Activated naive CD4-positive, alpha-beta T cell treated with anti-CD3 and anti-CD28 coated beads, Interleukin-2, amount 50 U/mL, for 72 hours (primary cell): Measurements from ENCODE around the gene ADARB2. TPM values are rescaled to one million over a fixed set of nuclear protein-coding genes. Genes with fewer than 3 reads are reported as not detected.
"Not testable (repeated sequence)": the region's sequence is repeated elsewhere in the genome, so short reads cannot be mapped to it uniquely, and the experiment has no call there.

Experiments
- ATAC-seq, 2 donors: fragments of 150-1000 bp; cut with Tn5 transposase; 2 replicates each; pipeline ENCODE4 v1.10.0; 2021; ENCODE audit warnings: mild to moderate bottlenecking in 2 of 2, moderate library complexity in 2 of 2
- DNase-seq, 2 donors: peaks; one replicate each; pipeline ENCODE4 v3.0.0; 2021 to 2022; ENCODE audit warnings: low spot score in 2 of 2
- H3K27ac Mint-ChIP-seq, 2 donors: one replicate each; pipeline ENCODE4 v1.8.0; 2022; ENCODE audit warnings: mild to moderate bottlenecking in 2 of 2, mixed read lengths in 2 of 2
- H3K36me3 Mint-ChIP-seq, 2 donors: one replicate each; pipeline ENCODE4 v1.8.0; 2022; ENCODE audit warnings: mixed read lengths in 2 of 2
- H3K9me3 Mint-ChIP-seq, 2 donors: one replicate each; pipeline ENCODE4 v1.8.0; 2022; ENCODE audit warnings: mixed read lengths in 2 of 2
- total RNA-seq, 2 donors: library from RNA; stranded (reverse); gene quantifications; one replicate each; pipeline ENCODE4 v1.2.3, GENCODE V29; 2022

The ADARB2 gene
- total RNA-seq, 2 donors from 2014 or later, result 0.27 TPM; not detected in 1

DNA sequence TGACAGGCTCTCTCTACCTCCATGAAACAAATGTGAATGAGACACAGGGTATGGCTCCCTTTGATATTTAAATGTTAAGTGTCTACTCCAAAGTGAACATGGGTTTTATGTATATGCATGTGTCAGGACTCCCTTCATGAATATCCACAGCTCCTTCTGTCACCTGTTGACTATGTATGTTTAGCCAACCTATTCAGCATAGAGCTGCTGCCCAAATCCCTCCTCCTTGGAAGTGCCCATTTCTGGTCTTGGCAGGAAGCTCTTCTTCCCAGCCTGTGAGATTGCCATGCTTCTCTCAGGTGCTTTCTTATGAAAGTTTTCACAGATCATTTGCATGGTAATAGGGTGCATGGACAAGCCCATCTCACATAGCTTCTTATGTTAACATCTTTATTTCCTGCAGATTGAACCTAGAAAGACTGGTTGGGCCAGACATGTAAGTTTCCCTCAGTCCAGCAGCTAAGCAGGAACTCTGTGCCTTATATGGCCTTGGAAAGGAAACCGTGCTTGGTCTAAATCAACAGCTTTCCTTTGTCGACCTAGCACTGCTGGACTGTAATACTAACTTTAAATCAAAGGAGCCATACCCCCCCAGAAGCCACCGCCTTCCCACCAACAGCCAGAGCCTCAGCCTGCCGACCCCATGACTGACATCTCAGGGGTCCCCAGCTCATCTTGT, 288.9 kb downstream of the ADARB2 start:
- DNase-seq, result no peak
- H3K36me3 Mint-ChIP-seq, result peaks cover 5 to 14% of the 10 kb centered on the region in 2 donors
- H3K9me3 Mint-ChIP-seq, result peaks cover 6 to 11% of the 10 kb centered on the region in 2 donors

DNA sequence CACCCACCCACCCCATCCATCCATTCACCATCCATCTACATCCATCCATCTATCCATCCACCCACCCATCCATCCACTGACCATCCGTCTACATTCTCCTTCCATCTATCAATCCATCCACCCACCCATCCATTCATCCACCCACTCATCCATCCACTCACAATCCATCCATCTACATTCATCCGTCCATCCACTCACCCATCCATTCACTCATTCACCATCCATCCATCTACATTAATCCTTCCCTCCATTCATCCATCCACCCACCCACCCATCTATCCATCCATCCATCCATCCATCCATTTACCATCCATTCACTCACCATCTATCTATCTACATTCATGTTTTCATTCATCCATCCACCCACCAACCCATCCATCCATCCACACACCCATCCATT, 292.5 kb downstream of the ADARB2 start:
- Mint-ChIP-seq H3K27ac (no peak overlapping the region), H3K9me3 (no peaks in the 10 kb centered on the region), H3K36me3 (no peaks in the 10 kb centered on the region)
- no peak for DNase-seq
- ATAC-seq, result no peak

More for the DNA sequence above, 288.9 kb downstream of the ADARB2 start:
- no peak for ATAC-seq
- no peak overlapping the region for H3K27ac Mint-ChIP-seq

DNA sequence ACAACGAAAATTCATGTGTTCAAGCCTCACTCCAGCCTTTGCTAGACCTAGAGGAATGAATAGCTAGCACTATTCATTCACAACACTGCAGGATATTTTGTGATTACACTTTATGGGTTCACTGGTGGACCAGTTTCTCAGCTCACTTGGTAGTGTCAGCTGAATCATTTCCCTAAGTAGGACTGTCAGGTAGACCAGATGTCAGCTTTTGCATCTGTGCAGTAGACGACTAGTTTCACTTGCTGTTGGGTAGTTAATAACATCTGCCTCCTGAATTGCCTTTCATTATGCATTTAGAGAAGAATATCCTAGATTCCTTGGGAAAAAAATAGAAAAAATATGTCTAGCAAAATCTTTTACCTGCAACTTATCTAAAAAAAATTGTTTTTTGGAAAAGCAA, 296.4 kb downstream of the ADARB2 start:
- Mint-ChIP-seq H3K27ac (no peak overlapping the region), H3K36me3 (no peaks in the 10 kb centered on the region), H3K9me3 (no peaks in the 10 kb centered on the region)
- DNase-seq, result no peak
- no peak for ATAC-seq

DNA sequence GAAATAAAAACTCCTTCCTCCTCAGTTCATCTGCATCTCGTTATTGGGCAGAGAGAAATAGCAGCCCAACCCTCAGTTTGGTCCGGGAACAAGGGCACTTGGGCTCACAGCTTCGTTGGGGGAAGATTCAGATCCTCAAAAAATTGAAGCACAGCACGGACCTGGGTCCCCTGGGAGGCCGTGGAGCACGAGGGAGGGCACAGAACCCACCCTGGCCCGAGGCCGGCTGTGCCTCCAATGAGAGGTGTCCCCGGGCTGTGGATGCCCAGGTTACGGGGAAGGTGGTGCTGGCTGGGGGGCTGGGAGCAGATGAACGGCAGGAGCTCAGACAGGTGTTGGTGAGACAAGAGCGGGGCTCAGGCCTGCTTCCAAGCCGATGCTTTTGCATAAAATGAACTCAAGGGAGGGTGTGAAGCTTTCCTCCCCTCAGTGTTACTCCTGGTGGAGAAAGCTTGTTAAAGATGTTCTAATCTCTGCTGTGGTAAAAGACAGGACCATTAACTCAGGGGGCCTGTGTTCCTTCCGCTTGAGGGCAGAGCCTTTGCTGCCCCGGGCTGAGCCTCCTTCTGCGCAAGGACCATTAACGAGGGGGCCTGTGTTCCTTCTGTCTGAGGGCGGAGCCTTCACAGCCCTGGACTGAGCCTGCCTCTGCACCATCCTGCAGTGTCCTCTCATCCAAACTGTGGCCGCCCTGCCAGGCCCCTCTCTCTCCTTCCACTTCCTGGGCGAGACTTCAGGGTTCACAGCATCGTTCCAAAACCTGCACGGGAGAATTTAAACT, 302.2 kb downstream of the ADARB2 start:
- H3K9me3 Mint-ChIP-seq, result peaks cover under 1 to 2% of the 10 kb centered on the region in 2 donors
- DNase-seq, result no peak
- H3K27ac Mint-ChIP-seq, result no peak overlapping the region
- peaks cover 1 to 3% of the 10 kb centered on the region in 2 donors for H3K36me3 Mint-ChIP-seq
- no peak for ATAC-seq

DNA sequence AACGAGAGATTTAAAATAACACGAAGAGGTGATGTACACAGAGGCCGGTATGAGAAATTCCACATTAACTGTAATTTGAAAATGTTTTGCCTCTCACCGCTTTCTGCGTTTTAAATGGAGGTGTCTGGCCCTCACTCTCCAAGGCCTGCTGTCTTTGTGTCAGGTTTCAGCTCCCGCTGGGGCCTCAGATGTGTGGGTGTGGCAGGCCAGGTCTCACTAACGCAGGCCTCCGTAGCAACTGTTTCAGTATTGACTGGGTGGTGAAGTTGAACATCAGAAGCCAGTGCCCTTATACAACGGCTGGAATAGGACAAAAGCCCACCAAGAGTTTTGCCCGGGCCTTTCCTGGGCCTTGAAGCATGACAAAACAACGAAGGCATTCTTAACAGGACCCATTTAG, 303.1 kb downstream of the ADARB2 start:
- Mint-ChIP-seq H3K36me3 (peaks cover 5 to 7% of the 10 kb centered on the region in 2 donors), H3K27ac (no peak overlapping the region), H3K9me3 (peaks cover 6 to 9% of the 10 kb centered on the region in 2 donors)
- no peak for DNase-seq
- ATAC-seq, result no peak

DNA sequence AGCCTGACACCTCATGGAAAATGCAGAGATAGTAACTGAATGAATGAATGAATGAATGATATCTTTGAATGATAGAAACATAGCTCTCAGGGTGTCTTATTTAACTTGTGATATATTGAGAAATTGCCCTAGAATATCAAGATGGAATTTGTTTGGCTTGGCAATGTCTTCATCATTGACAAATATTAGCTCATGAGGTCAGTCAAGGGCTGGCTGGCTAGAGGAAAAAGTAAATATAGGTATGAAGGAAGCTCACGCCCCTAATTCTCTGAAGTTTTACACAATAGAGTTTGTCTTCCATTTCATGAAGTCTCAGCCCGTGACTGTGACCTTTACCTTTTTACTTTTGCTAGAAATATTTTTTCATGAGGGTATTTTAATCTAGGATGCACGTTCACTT, 305.2 kb downstream of the ADARB2 start:
- ATAC-seq (no peak), DNase-seq (no peak)
- Mint-ChIP-seq H3K27ac (no peak overlapping the region), H3K9me3 (peaks cover 6 to 9% of the 10 kb centered on the region in 2 donors), H3K36me3 (peaks cover 5 to 7% of the 10 kb centered on the region in 2 donors)

DNA sequence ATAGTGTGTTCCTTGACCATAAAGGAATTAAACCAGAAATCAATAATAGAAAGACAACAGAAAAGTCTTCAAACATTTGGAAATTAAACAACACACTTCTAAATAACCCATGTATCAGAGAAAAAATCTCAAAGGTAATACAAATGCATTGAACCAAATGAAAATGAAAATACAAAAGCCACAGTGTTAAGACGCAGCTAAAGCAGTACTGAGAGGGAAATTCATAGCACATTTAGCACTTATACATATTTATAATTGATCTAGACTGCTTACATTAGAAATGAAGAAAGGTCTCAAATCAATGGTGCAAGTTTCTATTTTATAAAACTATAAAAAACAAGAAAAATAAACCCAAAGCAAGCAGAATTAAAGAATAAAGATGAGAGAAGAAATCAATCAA, 306.1 kb downstream of the ADARB2 start:
- DNase-seq (no peak), ATAC-seq (no peak)
- no peak overlapping the region for H3K27ac Mint-ChIP-seq
- H3K36me3 Mint-ChIP-seq, result peaks cover 5 to 7% of the 10 kb centered on the region in 2 donors
- H3K9me3 Mint-ChIP-seq, result peaks cover 6 to 9% of the 10 kb centered on the region in 2 donors

DNA sequence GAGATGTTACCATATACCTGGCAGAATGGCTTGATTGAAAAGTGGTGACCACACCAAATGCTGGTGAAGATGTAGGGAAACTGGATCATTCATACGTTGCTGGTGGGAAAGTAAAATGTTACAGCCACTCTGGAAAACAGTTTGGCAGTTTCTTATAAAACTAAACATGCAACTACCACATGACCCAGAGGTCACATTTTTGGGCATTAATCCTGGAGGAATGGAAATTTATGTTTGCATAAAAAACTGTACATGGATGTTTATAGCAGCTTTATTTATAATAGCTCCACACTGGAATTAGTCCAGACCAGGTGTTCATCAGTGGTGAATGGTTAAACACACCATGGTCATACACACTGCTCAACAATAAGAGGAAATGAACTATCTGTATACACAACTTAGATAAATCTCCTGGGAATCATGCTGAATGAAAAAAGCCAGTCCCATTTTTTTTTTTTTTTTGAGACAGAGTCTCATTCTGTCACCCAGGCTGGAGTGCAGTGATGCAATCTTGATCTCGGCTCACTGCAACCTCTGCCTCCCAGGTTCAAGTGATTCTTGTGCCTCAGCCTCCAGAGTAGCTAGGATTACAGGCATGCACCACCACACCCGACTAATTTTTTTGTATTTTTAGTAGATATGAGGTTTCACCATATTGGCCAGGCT, 309.7 kb downstream of the ADARB2 start:
- ATAC-seq, H3K27ac Mint-ChIP-seq, H3K9me3 Mint-ChIP-seq, H3K36me3 Mint-ChIP-seq, DNase-seq: not testable (repeated sequence)

DNA sequence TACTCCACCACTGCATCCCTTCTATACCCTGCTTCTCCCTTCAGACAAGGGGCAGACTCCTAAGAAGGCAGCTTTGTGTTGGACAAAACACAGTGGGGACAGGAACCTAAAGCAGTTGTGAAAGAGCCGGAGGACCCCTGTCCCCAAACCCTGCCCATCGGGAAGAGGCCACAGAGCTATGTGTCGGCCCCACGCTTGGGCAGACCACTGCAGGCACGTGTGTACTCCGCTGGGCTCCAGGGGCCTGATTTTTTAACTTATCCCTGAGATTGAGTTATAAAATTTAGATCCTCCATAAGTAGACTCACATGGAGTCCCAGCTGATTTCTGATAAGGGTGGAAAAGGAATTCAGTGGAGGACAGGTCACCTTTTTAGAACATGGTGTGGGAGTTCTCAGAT, 310.5 kb downstream of the ADARB2 start:
- DNase-seq, result no peak
- Mint-ChIP-seq H3K36me3 (peaks cover 5 to 7% of the 10 kb centered on the region in 2 donors), H3K27ac (no peak overlapping the region), H3K9me3 (peaks cover 6 to 9% of the 10 kb centered on the region in 2 donors)
- no peak for ATAC-seq

DNA sequence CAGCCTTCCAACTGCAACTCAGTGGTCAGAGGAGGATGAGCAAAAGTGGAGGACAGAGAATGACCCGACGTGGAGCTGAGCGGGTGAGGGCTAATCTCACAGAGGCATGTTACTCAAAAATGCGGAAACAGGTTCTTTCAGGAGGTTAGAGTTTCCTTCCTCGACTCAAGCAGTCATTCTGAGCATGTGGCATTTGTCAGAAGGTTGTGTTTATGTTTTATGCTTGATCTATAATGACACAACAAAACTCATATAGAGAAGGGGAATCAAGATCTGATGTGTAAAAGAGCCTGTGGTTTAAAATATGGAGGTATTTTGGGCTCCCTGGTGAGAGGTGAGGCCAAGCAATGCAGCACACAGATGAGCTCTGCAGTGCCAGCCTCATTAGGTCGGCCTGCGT, 311.4 kb downstream of the ADARB2 start:
- no peak overlapping the region for H3K27ac Mint-ChIP-seq
- ATAC-seq (peak in 1 of 2 donors; percentile 89), DNase-seq (no peak)
- H3K36me3 Mint-ChIP-seq, result peaks cover 5 to 7% of the 10 kb centered on the region in 2 donors
- peaks cover 6 to 9% of the 10 kb centered on the region in 2 donors for H3K9me3 Mint-ChIP-seq

DNA sequence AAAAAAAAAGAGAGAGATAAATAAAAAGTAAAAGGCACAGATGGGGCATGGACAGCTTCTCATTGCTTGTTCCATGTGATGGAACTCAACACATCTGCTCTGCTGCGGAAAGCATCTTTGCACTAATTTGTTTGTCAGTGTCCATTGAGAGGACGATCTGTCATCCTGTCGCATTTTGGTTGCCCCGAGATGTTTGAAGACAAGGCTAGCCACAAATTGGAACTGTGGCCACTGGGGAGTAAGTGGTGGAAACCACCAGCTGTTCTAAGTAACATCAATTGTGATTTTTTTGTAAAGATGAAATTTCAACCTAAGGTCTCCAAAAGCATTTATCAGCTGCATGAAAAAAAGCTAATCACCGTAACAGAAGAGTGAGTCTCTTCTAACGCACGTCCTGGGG, 312.7 kb downstream of the ADARB2 start:
- ATAC-seq, result no peak
- no peak for DNase-seq
- Mint-ChIP-seq H3K36me3 (no peaks in the 10 kb centered on the region), H3K27ac (no peak overlapping the region), H3K9me3 (peaks cover under 1 to 2% of the 10 kb centered on the region in 2 donors)

DNA sequence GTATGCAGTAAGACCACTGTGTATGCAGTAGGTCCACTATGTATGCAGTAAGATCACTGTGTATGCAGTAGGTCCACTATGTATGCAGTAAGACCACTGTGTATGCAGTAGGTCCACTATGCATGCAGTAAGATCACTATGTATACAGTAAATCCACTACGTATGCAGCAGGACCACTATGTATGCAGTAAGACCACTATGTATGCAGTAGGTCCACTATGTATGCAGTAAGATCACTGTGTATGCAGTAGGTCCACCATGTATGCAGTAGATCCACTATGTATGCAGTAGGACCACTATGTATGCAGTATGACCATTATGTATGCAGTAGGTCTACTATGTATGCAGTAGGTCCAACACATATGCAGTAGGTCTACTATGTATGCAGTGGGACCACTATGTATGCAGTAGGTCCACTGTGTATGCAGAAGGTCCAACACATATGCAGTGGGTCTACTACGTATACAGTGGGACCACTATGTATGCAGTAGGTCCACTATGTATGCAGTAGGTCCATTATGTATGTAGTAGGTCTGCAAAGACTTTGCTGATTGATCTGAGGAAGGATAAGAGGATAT, 313.6 kb downstream of the ADARB2 start:
- H3K36me3 Mint-ChIP-seq, result no peaks in the 10 kb centered on the region
- ATAC-seq (no peak), DNase-seq (no peak)
- no peak overlapping the region for H3K27ac Mint-ChIP-seq
- no peaks in the 10 kb centered on the region for H3K9me3 Mint-ChIP-seq

DNA sequence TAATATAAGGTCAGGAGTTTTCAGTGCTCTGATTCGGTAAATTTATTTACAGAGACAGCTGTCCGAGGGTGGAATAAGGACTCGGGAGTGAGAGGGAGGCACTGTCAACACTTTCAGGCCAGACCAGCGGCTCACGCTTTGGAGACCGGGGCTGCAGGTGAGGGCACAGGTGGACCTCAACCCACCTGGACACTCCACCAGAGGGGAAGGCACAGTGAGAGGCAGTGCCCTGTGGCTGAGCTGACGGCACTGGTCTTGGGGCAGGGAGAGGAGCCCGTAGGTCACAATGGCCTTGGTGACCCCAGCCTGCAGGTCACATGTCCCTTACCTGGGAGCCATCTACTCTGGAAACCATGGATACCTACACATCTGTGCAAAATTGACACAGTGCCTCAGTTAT, 315.1 kb downstream of the ADARB2 start:
- no peak for ATAC-seq
- no peaks in the 10 kb centered on the region for H3K9me3 Mint-ChIP-seq
- H3K36me3 Mint-ChIP-seq, result no peaks in the 10 kb centered on the region
- no peak overlapping the region for H3K27ac Mint-ChIP-seq
- DNase-seq, result no peak

DNA sequence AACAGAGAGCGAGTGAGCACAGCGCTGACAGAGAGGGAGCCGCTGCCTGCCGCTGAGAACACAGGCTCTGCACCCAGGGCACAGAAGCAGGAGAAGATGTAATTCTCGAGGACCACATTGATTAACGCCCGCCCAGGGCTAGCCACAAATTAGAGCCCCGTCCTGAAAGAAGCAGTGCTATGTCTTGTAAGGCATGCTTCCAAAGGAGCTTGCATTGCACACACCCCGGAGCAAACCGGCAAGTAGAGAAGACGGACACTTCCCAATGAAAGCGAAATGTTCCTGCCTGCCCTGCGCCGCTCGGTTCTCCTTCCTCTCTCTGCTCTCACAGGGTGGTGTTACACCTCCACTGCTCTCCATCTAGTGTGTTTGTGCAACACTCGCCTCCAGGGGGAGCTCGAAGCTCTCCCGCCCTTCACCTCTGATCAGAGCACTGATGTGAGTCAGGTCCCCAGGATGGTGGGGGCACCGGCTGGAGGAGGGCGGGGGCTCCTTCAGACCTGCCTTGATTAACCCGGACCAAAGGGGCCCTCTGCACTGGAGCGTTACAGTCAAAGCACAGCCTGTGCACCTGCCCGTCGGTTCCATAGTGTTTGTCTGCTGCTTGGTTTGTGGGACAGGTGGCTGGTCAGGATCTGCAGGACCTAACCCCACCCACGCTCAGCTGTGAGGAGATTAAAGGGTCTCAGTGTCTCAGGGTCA, 316.5 kb downstream of the ADARB2 start:
- Mint-ChIP-seq H3K27ac (no peak overlapping the region), H3K9me3 (no peaks in the 10 kb centered on the region), H3K36me3 (no peaks in the 10 kb centered on the region)
- ATAC-seq (peak; percentile 82 to 96), DNase-seq (peak in 1 of 2 donors; percentile 77)

DNA sequence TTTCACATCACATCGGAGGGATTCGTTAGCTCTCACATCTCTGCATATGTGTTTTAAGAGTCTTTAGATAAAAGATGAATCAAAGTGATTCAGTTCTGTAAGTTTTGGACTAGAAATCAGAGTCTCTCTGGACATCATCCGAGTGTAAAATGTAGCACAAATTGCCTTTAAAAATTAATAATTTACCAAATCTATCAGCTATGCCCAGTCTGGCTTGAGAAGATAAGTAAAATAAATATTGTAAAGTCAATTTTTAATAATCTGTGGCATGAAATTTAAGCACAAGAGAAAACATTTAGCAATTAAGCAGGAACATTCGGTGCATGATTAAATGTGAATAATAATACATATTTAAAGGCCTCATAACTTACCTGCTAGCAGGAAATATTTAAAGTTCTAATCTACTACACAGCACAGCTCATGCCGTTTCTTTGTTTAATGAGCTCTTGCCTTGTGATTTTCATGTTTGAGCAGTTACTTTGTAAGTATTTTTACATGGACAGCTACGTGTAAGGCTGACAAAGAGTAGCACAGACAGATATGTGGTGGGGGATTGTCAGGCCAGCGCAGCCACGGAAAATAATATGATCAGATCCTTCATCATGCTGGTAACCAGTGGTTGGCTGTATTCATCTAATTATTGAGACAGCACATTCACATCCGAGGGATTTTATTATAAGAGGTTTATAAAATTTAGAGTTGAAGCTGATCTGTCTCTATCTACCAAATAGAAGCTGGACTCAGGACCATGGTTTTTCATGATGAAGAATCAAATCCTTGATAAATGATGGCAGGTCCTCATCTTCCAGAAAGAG, 317.3 kb downstream of the ADARB2 start:
- ATAC-seq (no peak), DNase-seq (no peak)
- Mint-ChIP-seq H3K9me3 (no peaks in the 10 kb centered on the region), H3K36me3 (no peaks in the 10 kb centered on the region), H3K27ac (no peak overlapping the region)
